Endothelial cell of umbilical vein (primary cell): Measurements from ENCODE around the gene PACSIN2. TPM values are rescaled to one million over a fixed set of nuclear protein-coding genes. Genes with fewer than 3 reads are reported as not detected.

Source experiments
- BruUV-seq: library from RNA; stranded (reverse); fragments of 400-500 nt; replicated peaks from 2 replicates; lab custom pipeline; 2021; lab: Mats Ljungman, UMichigan
- CTCF ChIA-PET: fragments of 300-600, 350-600 bp; sonication (Branson Sonifier 250); formaldehyde crosslinking; loops from one replicate; lab custom pipeline; 2021; ENCODE audit warnings: antibody characterized with exemption, inconsistent platforms; lab: Charles Lee
- POLR2A ChIA-PET: fragments of 300-600, 350-600 bp; sonication (Branson Sonifier 250); formaldehyde crosslinking; loops from one replicate; lab custom pipeline; 2021; ENCODE audit warnings: antibody characterized with exemption, inconsistent platforms; lab: Charles Lee
- DNase-seq: peaks from one replicate; pipeline ENCODE4 v3.0.0-alpha.2; 2011; ENCODE audit warnings: low read depth, low spot score
- FAIRE-seq: peaks from 2 replicates; lab custom pipeline; 2011; peaks lifted over from hg19 to GRCh38; lab: Jason Lieb, UNC
- H2AFZ ChIP-seq: 2 replicates; pipeline ENCODE4 v1.6.0; 2012; ENCODE audit warnings: low read depth, low read length, control low read depth, inconsistent platforms
- H3K27ac ChIP-seq: 2 replicates; pipeline ENCODE4 v1.5.1; 2011; ENCODE audit warnings: low read depth, mild to moderate bottlenecking, control low read depth, low read length, moderate library complexity; ENCODE audit not compliant: insufficient read depth
- H3K27me3 ChIP-seq, 2 experiments: 2 replicates each; pipeline versions ENCODE4 v1.6.0 to v1.6.1; 2011; ENCODE audit warnings: low read length in 2 of 2, mixed read lengths in 1 of 2; ENCODE audit not compliant: control insufficient read depth in 2 of 2, insufficient read depth in 2 of 2
- H3K36me3 ChIP-seq, 2 experiments: 2 replicates in 1 of 2; 3 replicates in 1 of 2; pipeline ENCODE4 v1.5.1; 2011; ENCODE audit warnings: low read length in 2 of 2, mild to moderate bottlenecking in 1 of 2, moderate library complexity in 1 of 2; ENCODE audit not compliant: control insufficient read depth in 2 of 2, insufficient read depth in 2 of 2; ENCODE audit errors: extremely low read depth in 1 of 2
- H3K4me1 ChIP-seq: 3 replicates; pipeline ENCODE4 v1.5.1; 2011; ENCODE audit warnings: mild to moderate bottlenecking, low read length; ENCODE audit not compliant: control insufficient read depth, insufficient read depth; ENCODE audit errors: extremely low read depth
- H3K4me2 ChIP-seq: 2 replicates; pipeline ENCODE4 v1.6.1; 2011; ENCODE audit warnings: low read length, control low read depth, mixed read lengths; ENCODE audit not compliant: insufficient read depth
- H3K4me3 ChIP-seq, 3 experiments: fragments of 200-600 bp in 1 of 3; sonication (generic), shearing (Covaris generic) in 1 of 3; replicated peaks in 1 of 3; 2 replicates each; pipeline ENCODE4 v1.5.1; 2011 to 2016; ENCODE audit warnings: control low read depth in 3 of 3, low read length in 3 of 3, mild to moderate bottlenecking in 2 of 3, inconsistent platforms in 1 of 3, low read depth in 1 of 3, moderate library complexity in 1 of 3; ENCODE audit not compliant: insufficient read depth in 1 of 3
- H3K79me2 ChIP-seq: 2 replicates; pipeline ENCODE4 v1.6.0; 2012; ENCODE audit warnings: low read length, inconsistent platforms; ENCODE audit not compliant: control insufficient read depth, insufficient read depth
- H3K9ac ChIP-seq: replicated peaks from 2 replicates; pipeline ENCODE3; 2011; ENCODE audit warnings: low read length, control low read depth; ENCODE audit not compliant: insufficient read depth; ENCODE audit errors: extremely low read depth
- H3K9me1 ChIP-seq: replicated peaks from 3 replicates; pipeline ENCODE4 v1.6.0; 2011; ENCODE audit warnings: mild to moderate bottlenecking, low read length; ENCODE audit not compliant: control insufficient read depth, insufficient read depth; ENCODE audit errors: extremely low read depth
- H3K9me3 ChIP-seq: replicated peaks from 2 replicates; pipeline ENCODE4 v1.5.1; 2012; ENCODE audit warnings: low read length, inconsistent platforms; ENCODE audit not compliant: control insufficient read depth, insufficient read depth
- H4K20me1 ChIP-seq: replicated peaks from 2 replicates; pipeline ENCODE3; 2011; ENCODE audit warnings: mild to moderate bottlenecking, low read length; ENCODE audit not compliant: control insufficient read depth, insufficient read depth; ENCODE audit errors: extremely low read depth
- CTCF ChIP-seq, 2 donors: IDR thresholded peaks; 1 replicate in 1 of 2; 2 replicates in 1 of 2; pipeline ENCODE4 v1.5.1; 2011; ENCODE audit warnings: low read length in 2 of 2, mild to moderate bottlenecking in 2 of 2, moderate library complexity in 2 of 2, control low read depth in 1 of 2, inconsistent platforms in 1 of 2, low read depth in 1 of 2; ENCODE audit not compliant: insufficient read depth in 1 of 2; ENCODE audit errors: extremely low read depth in 1 of 2
- EZH2 ChIP-seq: IDR thresholded peaks from 2 replicates; pipeline ENCODE4 v1.6.1; 2012; ENCODE audit warnings: borderline replicate concordance, low read depth, mild to moderate bottlenecking, moderate library complexity, low read length, inconsistent platforms; ENCODE audit not compliant: severe bottlenecking
- FOS ChIP-seq: IDR thresholded peaks from 2 replicates; pipeline ENCODE4 v1.6.1; 2011; ENCODE audit warnings: mild to moderate bottlenecking, low read length, moderate library complexity, borderline replicate concordance; ENCODE audit not compliant: insufficient read depth
- GATA2 ChIP-seq: IDR thresholded peaks from 2 replicates; pipeline ENCODE4 v1.7.0; 2011; ENCODE audit warnings: low read depth, mild to moderate bottlenecking, moderate library complexity, mixed read lengths, low read length; ENCODE audit not compliant: insufficient read length, insufficient read depth
- JUN ChIP-seq: IDR thresholded peaks from 2 replicates; pipeline ENCODE4 v1.6.1; 2011; ENCODE audit warnings: borderline replicate concordance, low read depth; ENCODE audit not compliant: insufficient read length, insufficient read depth
- MYC ChIP-seq: IDR thresholded peaks from one replicate; pipeline ENCODE4 v1.6.1; 2011; ENCODE audit warnings: mild to moderate bottlenecking, low read depth, low read length
- POLR2A ChIP-seq: IDR thresholded peaks from 2 replicates; pipeline ENCODE4 v1.6.1; 2012; ENCODE audit warnings: low read depth, mild to moderate bottlenecking, control low read depth, low read length
- POLR2AphosphoS5 ChIP-seq: IDR thresholded peaks from 2 replicates; pipeline ENCODE4 v1.6.1; 2012; ENCODE audit warnings: low read depth, mild to moderate bottlenecking, control low read depth, low read length, moderate library complexity; ENCODE audit not compliant: insufficient read depth
- dilution Hi-C: fragments of 300-500 bp; cut with MboI; formaldehyde crosslinking; loops from one replicate; pipeline ENCODE4 v1.15.0; 2019; ENCODE audit warnings: low sequenced_read_pairs; ENCODE audit not compliant: extremely low pct_ligation_motif_present
- intact Hi-C: fragments of 100-400 bp; cut with micrococcal nuclease; formaldehyde crosslinking; loops from one replicate; pipeline ENCODE4 v1.10.0; 2022
- polyA plus RNA-seq, 4 experiments: library from polyadenylated mRNA; depleted of rRNA in 3 of 4; stranded (reverse) in 3 of 4; unstranded in 1 of 4; fragments of >200 nt; gene quantifications; 2 replicates each; pipeline versions ENCODE4 v1.2.1 to v1.2.3, GENCODE V29; 2011 to 2012; ENCODE audit warnings: missing spikeins in 1 of 4
- total RNA-seq: library from RNA; stranded (reverse); gene quantifications from 2 replicates; pipeline ENCODE4 v1.2.3, GENCODE V29; 2021
- TF ChIP-seq, protein P1 (sequence below): IDR thresholded peaks from 2 replicates; pipeline ENCODE4 v1.6.1; 2011; ENCODE audit not compliant: insufficient read depth, insufficient read length

The PACSIN2 gene
- total and polyA plus RNA-seq, 2 donors (not counting 3 experiments of a cell fraction or from before 2014, with no cell fraction given), result 46.2 to 64.5 TPM

GRCh38 chr22:43039800-43040199 lies 24.9 kb upstream of the PACSIN2 start:
- DNase-seq (no peak), FAIRE-seq (no peak)
- TF ChIP-seq MYC, result no peak
- TF ChIP-seq CTCF (IDR thresholded peaks at IDR 0.05; ENCODE audit: extremely low read depth in 1 of 2, insufficient read depth in 1 of 2, low read depth in 1 of 2, low read length in 2 of 2), result no peak
- no peak for TF ChIP-seq JUN
- TF ChIP-seq, protein P1, sequence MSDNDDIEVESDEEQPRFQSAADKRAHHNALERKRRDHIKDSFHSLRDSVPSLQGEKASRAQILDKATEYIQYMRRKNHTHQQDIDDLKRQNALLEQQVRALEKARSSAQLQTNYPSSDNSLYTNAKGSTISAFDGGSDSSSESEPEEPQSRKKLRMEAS, result no peak
- TF ChIP-seq POLR2A, result no peak
- TF ChIP-seq FOS, result no peak
- TF ChIP-seq GATA2, result no peak
- TF ChIP-seq POLR2AphosphoS5, result no peak
- no peak for TF ChIP-seq EZH2
- H3K79me2 ChIP-seq, result no peaks in the 10 kb centered on the region
- H2AFZ ChIP-seq, result no peak overlapping the region
- intact Hi-C loops, result loop anchor here (10.0 kb wide), 1 partner anchor 255 kb away; no protein-coding TSS in a partner anchor
- H3K9ac ChIP-seq, result no peak overlapping the region
- H3K36me3 ChIP-seq, result no peaks in the 10 kb centered on the region
- no peaks in the 10 kb centered on the region for H3K9me1 ChIP-seq
- no peak overlapping the region for H3K27ac ChIP-seq
- H3K4me1 ChIP-seq, result no peaks in the 10 kb centered on the region
- no TSS peak for BruUV-seq
- ChIA-PET POLR2A (interaction anchor here (0.7 kb wide), 1 partner anchor 237 kb away, joined by 3 read pairs; no protein-coding TSS in a partner anchor), CTCF (interaction anchor here (1.1 to 1.3 kb wide), 2 partner anchors 11 to 50 kb away, joined by 3 to 4 read pairs; no protein-coding TSS in a partner anchor)
- H3K4me3 ChIP-seq, result no peak overlapping the region
- no peaks in the 10 kb centered on the region for H3K9me3 ChIP-seq
- H3K4me2 ChIP-seq, result no peak overlapping the region
- H3K27me3 ChIP-seq, result no peaks in the 10 kb centered on the region
- H4K20me1 ChIP-seq, result no peaks in the 10 kb centered on the region
- dilution Hi-C loops, result no loop called here
